HUES48 (cell line): ENCODE measurements around the gene NPAT.

Experiments used
- H3K27ac ChIP-seq: one replicate; pipeline ENCODE4 v1.7.0; 2013; ENCODE audit warnings: low read depth, low read length, inconsistent platforms
- H3K27me3 ChIP-seq: 2 replicates; pipeline ENCODE4 v1.6.1; 2013; ENCODE audit warnings: mild to moderate bottlenecking, low read length; ENCODE audit not compliant: control insufficient read depth, insufficient read depth
- H3K36me3 ChIP-seq: 2 replicates; pipeline ENCODE4 v1.6.1; 2013; ENCODE audit warnings: low read length; ENCODE audit not compliant: control insufficient read depth, insufficient read depth
- H3K4me1 ChIP-seq: 2 replicates; pipeline ENCODE4 v1.6.1; 2013; ENCODE audit warnings: mild to moderate bottlenecking, low read length; ENCODE audit not compliant: control insufficient read depth, insufficient read depth
- H3K4me3 ChIP-seq: 2 replicates; pipeline ENCODE4 v1.5.1; 2013; ENCODE audit warnings: mild to moderate bottlenecking, low read depth, low read length
- H3K9ac ChIP-seq: 2 replicates; pipeline ENCODE4 v1.6.1; 2013; ENCODE audit warnings: mild to moderate bottlenecking, low read depth, low read length, moderate library complexity
- H3K9me3 ChIP-seq: 2 replicates; pipeline ENCODE4 v1.6.1; 2013; ENCODE audit warnings: low read length; ENCODE audit not compliant: control insufficient read depth, insufficient read depth

NPAT gene

GRCh38 chr11:108233277-108233945 lies 11.0 kb upstream of the NPAT start:
- Histone ChIP-seq H3K36me3 (peaks cover 82% of the 10 kb centered on the region), H3K4me1 (no peaks in the 10 kb centered on the region)

DNA sequence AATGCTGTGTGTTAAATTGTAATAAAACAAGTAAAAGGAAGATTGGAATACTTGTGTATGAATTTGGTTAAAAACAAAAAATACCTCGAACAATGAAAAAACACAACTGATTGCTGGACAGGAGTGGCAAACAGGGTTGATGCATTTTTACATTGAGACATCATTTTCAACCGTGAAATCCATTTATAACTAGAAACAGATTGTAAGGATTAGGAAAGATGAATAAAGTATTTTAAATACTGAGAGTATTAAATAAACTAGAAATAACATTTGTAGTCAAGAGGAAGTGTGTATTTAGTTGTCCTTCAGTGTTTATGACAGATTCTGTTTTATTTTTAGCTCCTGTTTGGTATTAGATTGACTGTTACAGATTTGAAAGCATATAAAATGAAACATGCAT lies 5.8 kb upstream of the NPAT start:
- Histone ChIP-seq H3K9ac (no peak overlapping the region), H3K9me3 (no peaks in the 10 kb centered on the region), H3K27me3 (no peaks in the 10 kb centered on the region), H3K36me3 (peaks cover 53% of the 10 kb centered on the region), H3K27ac (no peak overlapping the region), H3K4me3 (no peak overlapping the region), H3K4me1 (peaks cover 14% of the 10 kb centered on the region)

More at GRCh38 chr11:108233277-108233945, 11.0 kb upstream of the NPAT start:
- H3K4me3 ChIP-seq, result no peak overlapping the region
- no peaks in the 10 kb centered on the region for H3K27me3 ChIP-seq
- H3K9me3 ChIP-seq, result no peaks in the 10 kb centered on the region
- no peak overlapping the region for H3K27ac ChIP-seq
- H3K9ac ChIP-seq, result no peak overlapping the region

DNA sequence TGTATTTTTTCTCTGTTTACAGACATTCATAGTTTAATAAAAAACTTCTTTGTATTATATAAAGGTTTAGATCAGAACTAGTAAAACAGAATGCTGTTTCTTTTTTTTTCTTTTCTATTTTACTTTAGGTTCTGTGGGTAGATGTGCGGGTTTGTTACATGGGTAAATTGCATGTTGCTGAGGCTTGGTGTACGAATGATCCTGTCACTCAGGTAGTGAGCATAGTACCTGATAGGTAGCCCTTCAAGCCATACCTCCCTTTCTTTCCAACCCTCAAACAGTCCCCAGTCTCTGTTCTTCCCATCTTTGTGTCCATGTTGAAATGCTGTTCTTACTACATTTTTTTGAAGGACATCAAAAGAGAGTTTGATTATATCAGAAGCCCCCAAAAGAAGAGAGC lies 3.6 kb upstream of the NPAT start:
- peaks cover 15% of the 10 kb centered on the region for H3K4me1 ChIP-seq
- H3K27me3 ChIP-seq, result no peaks in the 10 kb centered on the region
- H3K36me3 ChIP-seq, result peaks cover 37% of the 10 kb centered on the region
- H3K9ac ChIP-seq, result no peak overlapping the region
- no peak overlapping the region for H3K4me3 ChIP-seq
- no peaks in the 10 kb centered on the region for H3K9me3 ChIP-seq
- H3K27ac ChIP-seq, result no peak overlapping the region

- no peaks in the 10 kb centered on the region for H3K27me3 ChIP-seq
- H3K9me3 ChIP-seq, result no peaks in the 10 kb centered on the region
- H3K4me3 ChIP-seq, result peak overlapping the region; percentile 87
- no peak overlapping the region for H3K27ac ChIP-seq
- H3K9ac ChIP-seq, result no peak overlapping the region
- peaks cover 24% of the 10 kb centered on the region for H3K4me1 ChIP-seq
- peaks cover 28% of the 10 kb centered on the region for H3K36me3 ChIP-seq
These were observed 2.7 kb upstream of the NPAT start for GRCh38 chr11:108224911-108225786.

DNA sequence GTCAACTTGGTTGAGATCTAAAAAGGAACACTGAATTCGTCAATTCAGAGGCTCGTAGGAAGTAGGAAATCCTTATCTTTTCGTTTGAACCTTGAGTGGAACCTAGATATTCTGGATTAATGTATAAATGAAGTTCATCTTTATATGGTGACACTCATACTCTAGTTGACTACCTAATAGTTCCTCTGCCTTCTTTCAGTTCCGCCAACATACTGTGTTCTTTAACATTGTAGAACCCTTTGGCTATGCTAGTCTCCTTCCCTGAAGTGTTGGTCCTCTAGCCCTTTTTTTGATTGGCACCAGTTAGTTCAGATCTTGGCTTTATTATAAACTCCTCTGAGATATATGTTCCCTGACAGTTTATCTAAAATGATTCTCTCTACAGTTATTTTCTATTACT lies 1.9 kb upstream of the NPAT start:
- peaks cover 20% of the 10 kb centered on the region for H3K36me3 ChIP-seq
- peak overlapping the region; percentile 87 for H3K4me3 ChIP-seq
- H3K9ac ChIP-seq, result no peak overlapping the region
- no peaks in the 10 kb centered on the region for H3K27me3 ChIP-seq
- H3K4me1 ChIP-seq, result peaks cover 32% of the 10 kb centered on the region
- no peaks in the 10 kb centered on the region for H3K9me3 ChIP-seq
- H3K27ac ChIP-seq, result no peak overlapping the region

DNA sequence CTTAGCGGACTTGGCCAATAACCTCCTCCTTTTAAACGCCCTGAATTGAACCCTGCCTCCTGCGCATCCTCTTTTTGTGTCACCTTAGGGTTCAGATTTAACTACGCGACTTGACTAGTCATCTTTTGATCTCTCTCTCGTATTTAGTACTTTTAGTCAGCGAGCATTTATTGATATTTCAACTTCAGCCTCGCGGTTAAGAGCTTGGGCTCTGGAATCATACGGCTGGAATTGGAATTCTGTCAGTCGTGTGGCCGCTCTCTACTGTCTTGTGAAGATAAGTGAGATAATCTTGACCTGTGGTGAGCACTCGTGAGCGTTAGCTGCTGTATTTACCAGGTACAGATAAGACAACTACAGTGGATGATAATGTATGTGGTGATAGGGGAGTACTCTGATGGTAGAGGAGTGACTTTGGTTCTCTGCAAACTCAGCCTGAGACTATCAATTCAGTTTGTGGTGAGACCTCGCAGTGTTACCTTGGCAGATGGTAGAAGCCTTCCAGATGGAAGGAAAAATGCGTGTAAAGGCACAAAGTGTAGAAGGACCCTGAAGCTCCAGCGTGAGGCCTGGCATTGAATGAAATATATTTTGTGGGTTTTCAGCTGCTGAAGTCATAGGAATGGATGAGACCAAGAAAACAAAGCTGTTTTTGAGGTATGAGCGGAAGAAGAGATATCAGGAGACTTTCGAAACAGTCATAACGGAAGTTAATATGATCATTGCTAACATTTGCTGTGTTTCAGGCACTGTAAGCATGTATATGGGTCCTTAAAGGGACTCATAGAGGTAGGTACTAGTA lies 1.1 kb upstream of the NPAT start:
- H3K4me3 ChIP-seq, result peak overlapping the region; percentile 87
- H3K4me1 ChIP-seq, result peaks cover 40% of the 10 kb centered on the region
- peaks cover 12% of the 10 kb centered on the region for H3K36me3 ChIP-seq
- H3K9ac ChIP-seq, result peak overlapping the region; percentile 89
- H3K27me3 ChIP-seq, result no peaks in the 10 kb centered on the region
- H3K9me3 ChIP-seq, result no peaks in the 10 kb centered on the region
- H3K27ac ChIP-seq, result peak overlapping the region; percentile 99

DNA sequence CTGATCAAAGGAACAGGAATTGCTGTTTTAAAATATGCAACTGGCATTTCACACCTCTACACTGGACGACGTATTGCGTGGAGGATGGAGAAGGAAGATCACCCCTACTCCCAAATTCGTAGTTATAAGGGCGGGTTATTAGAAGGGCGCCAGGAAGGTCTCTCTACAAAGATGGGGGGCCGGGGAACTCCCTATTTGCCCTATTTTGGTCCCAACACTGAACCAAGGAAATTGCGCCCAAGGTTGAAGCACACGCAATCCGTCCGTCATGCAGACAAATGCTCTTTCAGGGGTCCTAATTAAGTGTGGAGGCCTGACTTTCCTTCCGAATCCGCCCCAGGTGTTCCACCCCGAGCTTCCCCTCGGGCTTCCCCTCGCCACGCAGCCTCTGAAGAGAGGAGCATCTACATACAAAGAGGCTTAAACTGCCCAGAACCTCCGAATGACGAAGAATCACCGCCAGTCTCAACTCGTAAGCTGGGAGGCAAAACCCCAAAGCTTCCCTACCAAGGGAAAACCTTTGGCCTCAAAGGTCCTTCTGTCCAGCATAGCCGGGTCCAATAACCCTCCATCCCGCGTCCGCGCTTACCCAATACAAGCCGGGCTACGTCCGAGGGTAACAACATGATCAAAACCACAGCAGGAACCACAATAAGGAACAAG lies 396 bp downstream of the NPAT start:
- Histone ChIP-seq H3K36me3 (no peaks in the 10 kb centered on the region; the same call in 1 of the 2 replicates), H3K9me3 (no peaks in the 10 kb centered on the region), H3K27me3 (no peaks in the 10 kb centered on the region), H3K27ac (peak overlapping the region; percentile 99), H3K4me1 (peaks cover 40% of the 10 kb centered on the region), H3K9ac (peak overlapping the region; percentile 84), H3K4me3 (peak overlapping the region; percentile 78)

GRCh38 chr11:108221371-108221770 lies 1.1 kb downstream of the NPAT start:
- peak overlapping the region; percentile 78 for H3K4me3 ChIP-seq
- peak overlapping the region; percentile 84 for H3K9ac ChIP-seq
- no peaks in the 10 kb centered on the region for H3K27me3 ChIP-seq
- peaks cover 40% of the 10 kb centered on the region for H3K4me1 ChIP-seq
- no peak overlapping the region for H3K27ac ChIP-seq
- H3K9me3 ChIP-seq, result no peaks in the 10 kb centered on the region
- H3K36me3 ChIP-seq, result no peaks in the 10 kb centered on the region; the same call in 1 of the 2 replicates

DNA sequence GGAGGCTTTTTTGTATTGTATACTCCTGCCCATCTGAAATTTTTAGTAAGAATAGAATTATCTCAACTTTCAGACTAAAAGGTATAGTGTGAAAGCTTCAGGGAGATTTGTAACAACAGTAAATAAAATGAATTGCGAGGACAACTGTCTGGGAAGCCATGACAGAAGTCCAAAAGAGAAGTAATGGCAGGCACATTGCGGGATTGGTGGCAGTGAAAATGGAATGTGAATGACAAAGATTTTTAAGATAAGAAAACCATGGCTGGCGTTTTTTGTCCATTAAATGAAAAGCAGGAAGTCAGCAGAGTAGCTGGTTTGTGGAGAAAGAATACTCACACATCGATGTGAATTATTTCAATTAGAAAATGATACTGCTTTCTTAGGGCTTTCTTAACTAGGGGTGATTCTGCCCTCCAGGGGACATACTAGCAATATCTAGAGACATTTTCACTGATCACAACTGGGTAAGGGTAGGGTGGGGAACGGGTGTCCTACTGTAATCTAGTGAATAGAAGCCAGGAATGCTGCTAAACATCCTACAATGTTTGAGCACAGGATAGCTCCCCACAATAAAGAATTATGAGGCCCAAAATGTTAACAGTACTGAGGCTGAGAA lies 1.6 kb downstream of the NPAT start:
- no peaks in the 10 kb centered on the region for H3K27me3 ChIP-seq
- no peak overlapping the region for H3K9ac ChIP-seq
- no peaks in the 10 kb centered on the region for H3K36me3 ChIP-seq
- H3K4me3 ChIP-seq, result peak overlapping the region; percentile 78
- H3K4me1 ChIP-seq, result peaks cover 40% of the 10 kb centered on the region
- H3K27ac ChIP-seq, result no peak overlapping the region
- H3K9me3 ChIP-seq, result no peaks in the 10 kb centered on the region
